Measurements from ENCODE around the gene MIPOL1.

- TF ChIP-seq RAD21 (IDR thresholded peaks at IDR 0.05; ENCODE audit: low read depth), result no peak
- no peak for TF ChIP-seq CTCF (IDR thresholded peaks at IDR 0.05 in 2 of 3, conservative IDR thresholded peaks at IDR 0.05 in 1 of 3; ENCODE audit: borderline replicate concordance in 1 of 3, insufficient read depth in 1 of 3, low read depth in 2 of 3, low read length in 2 of 3)
- TF ChIP-seq SIN3A (IDR thresholded peaks at IDR 0.05; ENCODE audit: low read depth), result no peak
- no peak for TF ChIP-seq POLR2A (IDR thresholded peaks at IDR 0.05; ENCODE audit: borderline replicate concordance, extremely low read depth, insufficient read depth, insufficient read length)
- TF ChIP-seq REST (IDR thresholded peaks at IDR 0.05; ENCODE audit: low read depth), result no peak
- no peak for TF ChIP-seq CEBPB (IDR thresholded peaks at IDR 0.05; ENCODE audit: low read depth)
- TF ChIP-seq SP1 (IDR thresholded peaks at IDR 0.05; ENCODE audit: low read depth), result no peak
- no peak for TF ChIP-seq ZFX (IDR thresholded peaks at IDR 0.05)
- no peak for TF ChIP-seq CBX3 (IDR thresholded peaks at IDR 0.05; ENCODE audit: low read depth)
- no peak for TF ChIP-seq EZH2 (IDR thresholded peaks at IDR 0.05)
- TF ChIP-seq TCF7L2 (IDR thresholded peaks at IDR 0.05; ENCODE audit: borderline replicate concordance, extremely low read depth, insufficient read depth, insufficient read length), result no peak
These were observed 282.9 kb downstream of the MIPOL1 start for GRCh38 chr14:37480446-37481290.

Measured in HCT116 (cell line).